Activated gamma-delta T cell treated with Interleukin-2 at 50 U/mL for 16 hours (primary cell): ENCODE measurements around the gene RFK.
"Not testable (repeated sequence)": the region's sequence is repeated elsewhere in the genome, so short reads cannot be mapped to it uniquely, and the experiment has no call there.

Experiments
- DNase-seq: peaks from one replicate; pipeline ENCODE4 v3.0.0-alpha.2; 2020

The RFK gene

GRCh38 chr9:76369583-76369982, 24.6 kb downstream of the RFK start:
- no peak for DNase-seq

- no peak for DNase-seq
Observed at GRCh38 chr9:76366275-76366674, 28.0 kb downstream of the RFK start.

GRCh38 chr9:76365028-76365427, 29.2 kb downstream of the RFK start:
- DNase-seq = no peak

GRCh38 chr9:76363032-76363395, 31.2 kb downstream of the RFK start:
- DNase-seq = no peak

- DNase-seq = not testable (repeated sequence)
Observed at GRCh38 chr9:76362332-76363031, 31.7 kb downstream of the RFK start.

- DNase-seq = no peak
Observed at GRCh38 chr9:76359766-76360165, 34.5 kb downstream of the RFK start.

GRCh38 chr9:76359365-76359764, 34.9 kb downstream of the RFK start:
- no peak for DNase-seq

GRCh38 chr9:76358628-76359280, 35.5 kb downstream of the RFK start:
- no peak for DNase-seq

GRCh38 chr9:76357555-76357954, 36.7 kb downstream of the RFK start:
- no peak for DNase-seq

- no peak for DNase-seq
Observed at GRCh38 chr9:76355886-76356285, 38.3 kb downstream of the RFK start.

- DNase-seq = no peak
Observed at GRCh38 chr9:76354221-76354620, 40.0 kb downstream of the RFK start.

- no peak for DNase-seq
Observed at GRCh38 chr9:76353280-76353679, 40.9 kb downstream of the RFK start.

GRCh38 chr9:76352026-76352620, 42.1 kb downstream of the RFK start:
- no peak for DNase-seq

- no peak for DNase-seq
Observed at GRCh38 chr9:76351006-76351405, 43.2 kb downstream of the RFK start.

- no peak for DNase-seq
Observed at GRCh38 chr9:76349865-76350264, 44.4 kb downstream of the RFK start.

- no peak for DNase-seq
Observed at GRCh38 chr9:76342858-76343257, 51.4 kb downstream of the RFK start.

GRCh38 chr9:76342201-76342600, 52.0 kb downstream of the RFK start:
- DNase-seq = no peak

- no peak for DNase-seq
Observed at GRCh38 chr9:76341616-76342015, 52.6 kb downstream of the RFK start.

- no peak for DNase-seq
Observed at GRCh38 chr9:76338418-76338817, 55.8 kb downstream of the RFK start.

GRCh38 chr9:76336027-76336426, 58.2 kb downstream of the RFK start:
- no peak for DNase-seq
